ENCODE data around the gene ZNF317.

The ZNF317 gene

DNA sequence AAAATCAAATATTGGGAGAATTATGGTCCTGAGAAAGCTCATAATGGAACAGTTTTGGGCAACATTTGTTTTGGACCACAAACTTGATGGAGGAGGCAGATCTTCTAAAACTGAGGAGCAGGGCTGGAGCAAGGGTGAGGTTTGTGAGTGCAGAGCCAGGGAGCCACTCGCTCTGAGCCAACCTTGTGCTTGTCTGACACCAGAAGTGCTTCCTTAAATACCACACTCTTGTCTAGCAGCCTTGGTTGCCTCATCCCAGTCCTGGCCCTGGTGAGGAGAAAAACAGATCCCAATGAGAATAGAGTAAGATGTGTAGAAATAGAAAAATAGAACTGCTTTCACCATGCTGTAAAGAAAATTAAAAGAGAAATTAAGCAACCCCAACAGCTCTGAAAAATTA lies 6.7 kb downstream of the ZNF317 start:
- H3K9ac ChIP-seq (ENCODE audit: low read depth, low read length): no peak overlapping the region
- H3K4me1 ChIP-seq (ENCODE audit: insufficient read depth, low read length): peaks cover 3% of the 10 kb centered on the region; the same call in 1 of the 2 replicates
- peaks cover 38% of the 10 kb centered on the region for H3K36me3 ChIP-seq (ENCODE audit: insufficient read depth, low read depth, low read length)
- no peak overlapping the region for H3K27ac ChIP-seq (ENCODE audit: low read length)
- peaks cover 48% of the 10 kb centered on the region for H3K9me3 ChIP-seq (ENCODE audit: insufficient read depth, low read depth, low read length)
- no peak overlapping the region for H3K4me3 ChIP-seq (ENCODE audit: low read length)
- no peaks in the 10 kb centered on the region for H3K27me3 ChIP-seq (ENCODE audit: insufficient read depth, low read length)

GRCh38 chr19:9148697-9149096 lies 8.5 kb downstream of the ZNF317 start:
- peaks cover 54% of the 10 kb centered on the region for H3K36me3 ChIP-seq (ENCODE audit: insufficient read depth, low read depth, low read length)
- H3K9me3 ChIP-seq (ENCODE audit: insufficient read depth, low read depth, low read length): peaks cover 63% of the 10 kb centered on the region

GRCh38 chr19:9149997-9150396 lies 9.8 kb downstream of the ZNF317 start:
- H3K36me3 ChIP-seq (ENCODE audit: insufficient read depth, low read depth, low read length): peaks cover 59% of the 10 kb centered on the region
- no peaks in the 10 kb centered on the region for H3K4me1 ChIP-seq (ENCODE audit: insufficient read depth, low read length)
- H3K27ac ChIP-seq (ENCODE audit: low read length): no peak overlapping the region
- H3K9me3 ChIP-seq (ENCODE audit: insufficient read depth, low read depth, low read length): peaks cover 66% of the 10 kb centered on the region
- H3K27me3 ChIP-seq (ENCODE audit: insufficient read depth, low read length): no peaks in the 10 kb centered on the region
- H3K4me3 ChIP-seq (ENCODE audit: low read length): no peak overlapping the region
- no peak overlapping the region for H3K9ac ChIP-seq (ENCODE audit: low read depth, low read length)

More at GRCh38 chr19:9148697-9149096, 8.5 kb downstream of the ZNF317 start:
- H3K9ac ChIP-seq (ENCODE audit: low read depth, low read length): no peak overlapping the region
- no peak overlapping the region for H3K4me3 ChIP-seq (ENCODE audit: low read length)
- H3K27me3 ChIP-seq (ENCODE audit: insufficient read depth, low read length): no peaks in the 10 kb centered on the region
- no peak overlapping the region for H3K27ac ChIP-seq (ENCODE audit: low read length)
- no peaks in the 10 kb centered on the region for H3K4me1 ChIP-seq (ENCODE audit: insufficient read depth, low read length)

DNA sequence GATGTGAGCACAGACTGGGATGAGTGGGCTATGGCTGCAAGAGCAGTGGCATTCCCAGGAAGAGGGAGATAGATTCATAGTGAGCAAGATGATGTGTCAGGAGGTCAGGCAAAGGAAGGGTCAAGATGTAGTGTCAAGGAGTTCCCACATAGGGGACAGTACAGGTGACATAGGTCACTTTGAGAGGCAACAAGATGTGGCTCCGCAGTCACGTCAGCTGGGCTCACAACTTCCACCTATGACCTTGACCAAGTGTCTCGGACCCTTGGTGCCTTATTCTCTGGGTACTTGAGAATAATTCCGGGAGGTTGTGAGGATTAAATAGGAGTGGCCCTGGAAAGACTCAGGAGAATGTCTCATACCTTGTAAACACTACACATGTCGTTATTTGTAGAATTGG lies 10.5 kb downstream of the ZNF317 start:
- Histone ChIP-seq H3K4me1 (ENCODE audit: insufficient read depth, low read length) (no peaks in the 10 kb centered on the region), H3K36me3 (ENCODE audit: insufficient read depth, low read depth, low read length) (peaks cover 60% of the 10 kb centered on the region), H3K9me3 (ENCODE audit: insufficient read depth, low read depth, low read length) (peaks cover 60% of the 10 kb centered on the region), H3K27me3 (ENCODE audit: insufficient read depth, low read length) (no peaks in the 10 kb centered on the region), H3K9ac (ENCODE audit: low read depth, low read length) (no peak overlapping the region), H3K4me3 (ENCODE audit: low read length) (no peak overlapping the region), H3K27ac (ENCODE audit: low read length) (no peak overlapping the region)

GRCh38 chr19:9151367-9151766 lies 11.2 kb downstream of the ZNF317 start:
- Histone ChIP-seq H3K27me3 (ENCODE audit: insufficient read depth, low read length) (no peaks in the 10 kb centered on the region), H3K4me1 (ENCODE audit: insufficient read depth, low read length) (no peaks in the 10 kb centered on the region), H3K36me3 (ENCODE audit: insufficient read depth, low read depth, low read length) (peaks cover 67% of the 10 kb centered on the region), H3K4me3 (ENCODE audit: low read length) (no peak overlapping the region), H3K27ac (ENCODE audit: low read length) (no peak overlapping the region), H3K9me3 (ENCODE audit: insufficient read depth, low read depth, low read length) (peaks cover 60% of the 10 kb centered on the region), H3K9ac (ENCODE audit: low read depth, low read length) (no peak overlapping the region)

DNA sequence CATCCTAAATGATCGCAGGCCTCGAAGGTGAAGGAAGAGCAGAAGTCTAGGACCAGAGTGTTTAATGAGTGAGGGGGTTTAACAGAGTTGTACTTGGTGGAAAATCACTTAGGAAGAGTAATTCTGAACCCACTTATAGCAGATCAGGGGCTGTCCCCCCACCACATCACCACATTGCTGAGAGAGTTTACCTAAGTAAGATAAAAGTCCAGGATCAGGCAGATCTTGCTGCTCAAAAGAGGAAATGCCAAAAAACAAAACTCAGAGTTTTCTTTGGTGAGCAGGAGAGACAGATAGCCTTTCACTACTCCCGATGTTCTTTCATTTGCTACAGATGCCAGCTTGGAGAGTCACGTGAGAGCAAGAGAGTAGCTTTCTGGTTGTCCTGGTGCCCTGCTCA lies 15.4 kb downstream of the ZNF317 start:
- Histone ChIP-seq H3K4me1 (ENCODE audit: insufficient read depth, low read length) (no peaks in the 10 kb centered on the region), H3K4me3 (ENCODE audit: low read length) (no peak overlapping the region), H3K9ac (ENCODE audit: low read depth, low read length) (no peak overlapping the region), H3K9me3 (ENCODE audit: insufficient read depth, low read depth, low read length) (peaks cover 55% of the 10 kb centered on the region), H3K36me3 (ENCODE audit: insufficient read depth, low read depth, low read length) (peaks cover 87% of the 10 kb centered on the region), H3K27ac (ENCODE audit: low read length) (no peak overlapping the region), H3K27me3 (ENCODE audit: insufficient read depth, low read length) (no peaks in the 10 kb centered on the region)

- Histone ChIP-seq H3K4me1 (ENCODE audit: insufficient read depth, low read length) (no peaks in the 10 kb centered on the region), H3K4me3 (ENCODE audit: low read length) (no peak overlapping the region), H3K9ac (ENCODE audit: low read depth, low read length) (no peak overlapping the region), H3K36me3 (ENCODE audit: insufficient read depth, low read depth, low read length) (peaks cover 94% of the 10 kb centered on the region), H3K9me3 (ENCODE audit: insufficient read depth, low read depth, low read length) (peaks cover 50% of the 10 kb centered on the region), H3K27me3 (ENCODE audit: insufficient read depth, low read length) (no peaks in the 10 kb centered on the region), H3K27ac (ENCODE audit: low read length) (no peak overlapping the region)
Measured at GRCh38 chr19:9156304-9156703, 16.1 kb downstream of the ZNF317 start.

DNA sequence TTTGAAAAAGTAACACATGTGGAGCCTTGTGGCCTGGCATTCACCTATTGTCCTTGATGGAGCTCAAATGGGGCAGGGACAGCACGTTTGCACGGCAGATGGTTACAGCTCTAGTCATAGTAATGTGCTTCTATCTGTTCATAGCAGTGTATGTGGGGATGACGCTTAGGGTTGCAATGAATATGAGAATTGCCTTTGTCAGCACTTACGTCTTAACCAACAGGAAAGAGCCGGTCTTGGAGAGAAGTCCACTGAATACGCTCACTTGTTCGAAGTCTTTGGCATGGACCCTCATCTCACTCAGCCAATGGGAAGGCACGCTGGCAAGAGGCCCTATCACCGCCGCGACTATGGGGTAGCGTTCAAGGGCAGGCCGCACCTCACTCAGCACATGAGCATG lies 19.7 kb downstream of the ZNF317 start:
- Histone ChIP-seq H3K9ac (ENCODE audit: low read depth, low read length) (no peak overlapping the region), H3K27me3 (ENCODE audit: insufficient read depth, low read length) (no peaks in the 10 kb centered on the region), H3K4me1 (ENCODE audit: insufficient read depth, low read length) (no peaks in the 10 kb centered on the region), H3K36me3 (ENCODE audit: insufficient read depth, low read depth, low read length) (peaks cover 97% of the 10 kb centered on the region), H3K9me3 (ENCODE audit: insufficient read depth, low read depth, low read length) (peaks cover 16% of the 10 kb centered on the region), H3K27ac (ENCODE audit: low read length) (no peak overlapping the region), H3K4me3 (ENCODE audit: low read length) (no peak overlapping the region)

GRCh38 chr19:9161427-9161826 lies 21.2 kb downstream of the ZNF317 start:
- H3K9ac ChIP-seq (ENCODE audit: low read depth, low read length): no peak overlapping the region
- no peak overlapping the region for H3K4me3 ChIP-seq (ENCODE audit: low read length)
- H3K4me1 ChIP-seq (ENCODE audit: insufficient read depth, low read length): no peaks in the 10 kb centered on the region
- no peak overlapping the region for H3K27ac ChIP-seq (ENCODE audit: low read length)
- peaks cover 87% of the 10 kb centered on the region for H3K36me3 ChIP-seq (ENCODE audit: insufficient read depth, low read depth, low read length)
- no peaks in the 10 kb centered on the region for H3K27me3 ChIP-seq (ENCODE audit: insufficient read depth, low read length)
- peaks cover 14% of the 10 kb centered on the region for H3K9me3 ChIP-seq (ENCODE audit: insufficient read depth, low read depth, low read length)

DNA sequence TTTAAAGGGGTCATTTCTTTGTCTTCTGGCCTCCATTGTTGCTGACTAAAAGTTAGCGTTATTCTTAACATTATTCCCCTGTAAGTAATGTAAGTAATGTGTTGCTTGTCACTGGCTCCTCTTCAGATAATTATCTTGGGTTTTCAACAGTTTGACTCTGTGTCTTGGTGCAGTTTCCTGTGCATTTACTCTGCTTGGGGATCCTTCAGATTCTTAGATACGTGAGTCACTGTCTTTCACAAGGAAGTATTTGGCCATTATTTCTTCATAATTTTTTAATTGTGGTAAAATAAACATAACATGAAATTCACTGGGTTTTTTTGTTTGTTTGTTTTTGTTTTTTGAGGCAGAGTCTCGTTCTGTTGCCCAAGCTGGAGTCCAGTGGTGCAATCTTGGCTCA lies 25.1 kb downstream of the ZNF317 start:
- Histone ChIP-seq H3K36me3 (ENCODE audit: insufficient read depth, low read depth, low read length) (peaks cover 50% of the 10 kb centered on the region), H3K27ac (ENCODE audit: low read length) (no peak overlapping the region)

DNA sequence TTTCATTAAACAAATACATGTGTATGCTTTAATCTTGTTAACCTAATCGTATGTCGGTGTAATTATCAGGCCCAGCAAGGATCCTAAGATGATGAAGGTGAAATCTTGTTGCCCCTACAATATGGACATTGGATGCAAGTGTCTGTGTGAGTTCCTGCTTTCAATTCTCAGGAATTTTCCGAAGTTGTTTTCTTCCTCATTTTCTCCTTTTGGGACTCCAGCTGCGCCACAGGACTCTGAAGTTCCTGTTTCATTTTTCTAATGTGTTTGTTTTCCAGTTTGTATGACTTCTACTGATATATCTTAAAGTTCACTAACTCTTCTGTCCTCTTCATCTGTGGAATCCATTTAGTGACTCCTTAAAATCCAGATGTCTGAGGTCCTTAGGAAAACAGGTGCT lies 26.6 kb downstream of the ZNF317 start:
- no peak overlapping the region for H3K27ac ChIP-seq (ENCODE audit: low read length)
- H3K4me1 ChIP-seq (ENCODE audit: insufficient read depth, low read length): no peaks in the 10 kb centered on the region
- no peaks in the 10 kb centered on the region for H3K27me3 ChIP-seq (ENCODE audit: insufficient read depth, low read length)
- H3K36me3 ChIP-seq (ENCODE audit: insufficient read depth, low read depth, low read length): peaks cover 34% of the 10 kb centered on the region
- H3K4me3 ChIP-seq (ENCODE audit: low read length): no peak overlapping the region
- no peaks in the 10 kb centered on the region; the same call in 1 of the 2 replicates for H3K9me3 ChIP-seq (ENCODE audit: insufficient read depth, low read depth, low read length)
- H3K9ac ChIP-seq (ENCODE audit: low read depth, low read length): no peak overlapping the region

More for the DNA sequence above, 25.1 kb downstream of the ZNF317 start:
- Histone ChIP-seq H3K27me3 (ENCODE audit: insufficient read depth, low read length) (no peaks in the 10 kb centered on the region), H3K4me3 (ENCODE audit: low read length) (no peak overlapping the region), H3K9me3 (ENCODE audit: insufficient read depth, low read depth, low read length) (peaks cover 5% of the 10 kb centered on the region), H3K4me1 (ENCODE audit: insufficient read depth, low read length) (no peaks in the 10 kb centered on the region), H3K9ac (ENCODE audit: low read depth, low read length) (no peak overlapping the region)

DNA sequence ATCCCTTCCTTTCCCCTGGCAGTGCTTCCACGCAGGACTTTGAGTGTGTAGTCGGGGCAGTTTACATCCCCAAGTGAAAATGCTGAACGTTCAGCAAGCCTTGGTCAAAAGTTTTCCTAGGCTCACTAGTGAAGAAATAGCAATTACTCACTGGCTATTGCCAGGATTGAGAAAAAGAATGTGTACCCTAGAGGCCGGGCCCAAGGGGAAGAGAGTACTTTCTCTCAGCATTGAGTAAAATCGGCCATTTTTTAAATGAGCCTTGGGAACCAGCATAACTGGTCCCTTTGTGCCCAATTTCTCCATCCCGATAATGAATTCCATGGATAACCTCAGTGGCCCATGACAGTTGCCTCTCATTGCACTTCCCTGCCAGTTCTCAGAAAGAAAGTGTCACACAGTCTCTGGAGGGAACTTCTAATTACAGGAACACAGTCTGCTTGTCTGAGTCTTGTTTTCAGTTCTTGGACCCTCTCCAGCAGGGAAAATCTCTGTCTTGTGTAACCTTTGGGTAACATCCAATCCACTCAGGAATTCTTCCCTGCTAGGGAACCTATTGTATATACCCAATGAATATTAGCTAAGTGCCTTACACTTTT lies 31.3 kb downstream of the ZNF317 start:
- Histone ChIP-seq H3K4me1 (ENCODE audit: insufficient read depth, low read length) (no peaks in the 10 kb centered on the region), H3K4me3 (ENCODE audit: low read length) (no peak overlapping the region), H3K27ac (ENCODE audit: low read length) (no peak overlapping the region), H3K9me3 (ENCODE audit: insufficient read depth, low read depth, low read length) (peaks cover 17% of the 10 kb centered on the region; the same call in 1 of the 2 replicates), H3K36me3 (ENCODE audit: insufficient read depth, low read depth, low read length) (no peaks in the 10 kb centered on the region), H3K27me3 (ENCODE audit: insufficient read depth, low read length) (no peaks in the 10 kb centered on the region), H3K9ac (ENCODE audit: low read depth, low read length) (no peak overlapping the region)
